H1 (cell line): Measurements from ENCODE around the gene MANSC4.

Experiments
- CTCF ChIP-seq, 3 experiments: IDR thresholded peaks; 1 replicate in 2 of 3; 2 replicates in 1 of 3; pipeline versions ENCODE4 v1.5.1 to v1.6.1; 2011; ENCODE audit warnings: low read length in 3 of 3, mild to moderate bottlenecking in 3 of 3, inconsistent platforms in 2 of 3, low read depth in 1 of 3, moderate library complexity in 1 of 3; ENCODE audit not compliant: insufficient read depth in 1 of 3; ENCODE audit errors: control extremely low read depth in 1 of 3
- TF ChIP-seq, protein P1 (sequence below): IDR thresholded peaks from 2 replicates; pipeline ENCODE4 v1.6.1; 2011; ENCODE audit warnings: low read length, improper control_type of control experiment

DNA sequence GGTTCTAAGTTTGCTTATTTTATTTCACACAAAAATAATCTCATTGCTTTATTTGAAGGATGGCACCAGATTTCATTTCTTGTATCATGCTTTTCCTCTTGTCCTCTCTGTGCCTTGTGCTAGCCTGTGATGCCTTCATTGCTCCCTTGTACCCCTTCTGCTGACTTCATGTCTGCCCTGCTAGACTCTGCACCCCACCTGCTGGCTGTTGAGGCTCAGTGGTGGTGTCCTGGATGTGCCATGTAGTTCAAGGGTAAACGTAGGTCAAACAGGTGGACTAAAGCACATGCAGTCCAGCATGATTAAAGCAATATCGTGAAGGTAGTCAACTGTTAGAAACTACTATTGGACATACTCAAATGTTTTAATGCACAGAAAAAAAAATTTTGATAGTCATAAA, 47.8 kb downstream of the MANSC4 start:
- peak; percentile 39 to 60 (median 60); a peak in 3 of 4 replicates for TF ChIP-seq CTCF (IDR thresholded peaks at IDR 0.05; ENCODE audit: control extremely low read depth in 1 of 3, insufficient read depth in 1 of 3, low read depth in 1 of 3, low read length in 3 of 3)
- TF ChIP-seq, protein P1, sequence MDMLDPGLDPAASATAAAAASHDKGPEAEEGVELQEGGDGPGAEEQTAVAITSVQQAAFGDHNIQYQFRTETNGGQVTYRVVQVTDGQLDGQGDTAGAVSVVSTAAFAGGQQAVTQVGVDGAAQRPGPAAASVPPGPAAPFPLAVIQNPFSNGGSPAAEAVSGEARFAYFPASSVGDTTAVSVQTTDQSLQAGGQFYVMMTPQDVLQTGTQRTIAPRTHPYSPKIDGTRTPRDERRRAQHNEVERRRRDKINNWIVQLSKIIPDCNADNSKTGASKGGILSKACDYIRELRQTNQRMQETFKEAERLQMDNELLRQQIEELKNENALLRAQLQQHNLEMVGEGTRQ, result no peak
